ENCODE measurements around the gene GABRB1.

DNA sequence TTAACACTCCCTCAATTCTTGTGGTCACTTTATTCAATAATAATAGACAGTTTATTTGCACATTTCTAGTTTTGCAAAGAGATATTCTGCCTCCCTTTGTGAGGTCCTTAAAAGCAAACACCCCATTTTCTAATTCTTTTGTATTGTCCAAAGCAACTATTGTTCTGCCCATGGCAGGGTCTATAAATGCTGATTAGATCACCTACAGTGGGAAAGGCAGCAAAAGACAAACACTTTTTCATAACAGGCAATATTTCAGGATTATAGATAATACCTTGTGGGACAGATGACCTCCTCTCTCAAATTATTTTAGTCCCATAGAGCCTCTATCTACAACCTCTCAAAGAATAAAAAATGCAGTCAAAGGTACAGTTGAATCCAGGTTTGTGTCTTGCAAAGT is 403.6 kb downstream of the GABRB1 start:
- no peak for TF ChIP-seq ZNF24 (tag by site-specific recombination; IDR thresholded peaks at IDR 0.05)
- TF ChIP-seq, protein P1, sequence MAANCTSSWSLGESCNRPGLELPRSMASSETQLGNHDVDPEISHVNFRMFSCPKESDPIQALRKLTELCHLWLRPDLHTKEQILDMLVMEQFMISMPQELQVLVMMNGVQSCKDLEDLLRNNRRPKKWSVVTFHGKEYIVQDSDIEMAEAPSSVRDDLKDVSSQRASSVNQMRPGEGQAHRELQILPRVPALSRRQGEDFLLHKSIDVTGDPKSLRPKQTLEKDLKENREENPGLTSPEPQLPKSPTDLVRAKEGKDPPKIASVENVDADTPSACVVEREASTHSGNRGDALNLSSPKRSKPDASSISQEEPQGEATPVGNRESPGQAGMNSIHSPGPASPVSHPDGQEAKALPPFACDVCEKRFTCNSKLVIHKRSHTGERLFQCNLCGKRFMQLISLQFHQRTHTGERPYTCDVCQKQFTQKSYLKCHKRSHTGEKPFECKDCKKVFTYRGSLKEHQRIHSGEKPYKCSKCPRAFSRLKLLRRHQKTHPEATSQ (tag by site-specific recombination; IDR thresholded peaks at IDR 0.05) = no peak
- no peak for TF ChIP-seq YY1 (tag by site-specific recombination; IDR thresholded peaks at IDR 0.05)
- no peak for TF ChIP-seq PRDM1 (tag by site-specific recombination; IDR thresholded peaks at IDR 0.05)
- TF ChIP-seq, protein P2, sequence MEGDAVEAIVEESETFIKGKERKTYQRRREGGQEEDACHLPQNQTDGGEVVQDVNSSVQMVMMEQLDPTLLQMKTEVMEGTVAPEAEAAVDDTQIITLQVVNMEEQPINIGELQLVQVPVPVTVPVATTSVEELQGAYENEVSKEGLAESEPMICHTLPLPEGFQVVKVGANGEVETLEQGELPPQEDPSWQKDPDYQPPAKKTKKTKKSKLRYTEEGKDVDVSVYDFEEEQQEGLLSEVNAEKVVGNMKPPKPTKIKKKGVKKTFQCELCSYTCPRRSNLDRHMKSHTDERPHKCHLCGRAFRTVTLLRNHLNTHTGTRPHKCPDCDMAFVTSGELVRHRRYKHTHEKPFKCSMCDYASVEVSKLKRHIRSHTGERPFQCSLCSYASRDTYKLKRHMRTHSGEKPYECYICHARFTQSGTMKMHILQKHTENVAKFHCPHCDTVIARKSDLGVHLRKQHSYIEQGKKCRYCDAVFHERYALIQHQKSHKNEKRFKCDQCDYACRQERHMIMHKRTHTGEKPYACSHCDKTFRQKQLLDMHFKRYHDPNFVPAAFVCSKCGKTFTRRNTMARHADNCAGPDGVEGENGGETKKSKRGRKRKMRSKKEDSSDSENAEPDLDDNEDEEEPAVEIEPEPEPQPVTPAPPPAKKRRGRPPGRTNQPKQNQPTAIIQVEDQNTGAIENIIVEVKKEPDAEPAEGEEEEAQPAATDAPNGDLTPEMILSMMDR (tag by site-specific recombination; IDR thresholded peaks at IDR 0.05) = no peak
- no peak for TF ChIP-seq ZNF768 (tag by site-specific recombination; IDR thresholded peaks at IDR 0.05)
- TF ChIP-seq ZBTB48 (tag by site-specific recombination; IDR thresholded peaks at IDR 0.05) = no peak
- TF ChIP-seq, protein P3, sequence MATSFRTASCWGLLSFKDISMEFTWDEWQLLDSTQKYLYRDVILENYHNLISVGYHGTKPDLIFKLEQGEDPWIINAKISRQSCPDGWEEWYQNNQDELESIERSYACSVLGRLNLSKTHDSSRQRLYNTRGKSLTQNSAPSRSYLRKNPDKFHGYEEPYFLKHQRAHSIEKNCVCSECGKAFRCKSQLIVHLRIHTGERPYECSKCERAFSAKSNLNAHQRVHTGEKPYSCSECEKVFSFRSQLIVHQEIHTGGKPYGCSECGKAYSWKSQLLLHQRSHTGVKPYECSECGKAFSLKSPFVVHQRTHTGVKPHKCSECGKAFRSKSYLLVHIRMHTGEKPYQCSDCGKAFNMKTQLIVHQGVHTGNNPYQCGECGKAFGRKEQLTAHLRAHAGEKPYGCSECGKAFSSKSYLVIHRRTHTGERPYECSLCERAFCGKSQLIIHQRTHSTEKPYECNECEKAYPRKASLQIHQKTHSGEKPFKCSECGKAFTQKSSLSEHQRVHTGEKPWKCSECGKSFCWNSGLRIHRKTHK (tag by site-specific recombination; IDR thresholded peaks at IDR 0.05) = no peak
- TF ChIP-seq GLI4 (tag by site-specific recombination; IDR thresholded peaks at IDR 0.05) = no peak
- no peak for TF ChIP-seq ZNF558 (tag by site-specific recombination; IDR thresholded peaks at IDR 0.05)
- TF ChIP-seq ZNF274 (IDR thresholded peaks at IDR 0.05; ENCODE audit: low read length) = no peak
- no peak for TF ChIP-seq ZNF274 (tag by site-specific recombination; IDR thresholded peaks at IDR 0.05; ENCODE audit: borderline replicate concordance)
- no peak for TF ChIP-seq ZNF394 (tag by site-specific recombination; IDR thresholded peaks at IDR 0.05; ENCODE audit: borderline replicate concordance)
- no peak for TF ChIP-seq ZNF292 (tag by site-specific recombination; IDR thresholded peaks at IDR 0.05; ENCODE audit: borderline replicate concordance, low read depth)
- TF ChIP-seq, protein P4, sequence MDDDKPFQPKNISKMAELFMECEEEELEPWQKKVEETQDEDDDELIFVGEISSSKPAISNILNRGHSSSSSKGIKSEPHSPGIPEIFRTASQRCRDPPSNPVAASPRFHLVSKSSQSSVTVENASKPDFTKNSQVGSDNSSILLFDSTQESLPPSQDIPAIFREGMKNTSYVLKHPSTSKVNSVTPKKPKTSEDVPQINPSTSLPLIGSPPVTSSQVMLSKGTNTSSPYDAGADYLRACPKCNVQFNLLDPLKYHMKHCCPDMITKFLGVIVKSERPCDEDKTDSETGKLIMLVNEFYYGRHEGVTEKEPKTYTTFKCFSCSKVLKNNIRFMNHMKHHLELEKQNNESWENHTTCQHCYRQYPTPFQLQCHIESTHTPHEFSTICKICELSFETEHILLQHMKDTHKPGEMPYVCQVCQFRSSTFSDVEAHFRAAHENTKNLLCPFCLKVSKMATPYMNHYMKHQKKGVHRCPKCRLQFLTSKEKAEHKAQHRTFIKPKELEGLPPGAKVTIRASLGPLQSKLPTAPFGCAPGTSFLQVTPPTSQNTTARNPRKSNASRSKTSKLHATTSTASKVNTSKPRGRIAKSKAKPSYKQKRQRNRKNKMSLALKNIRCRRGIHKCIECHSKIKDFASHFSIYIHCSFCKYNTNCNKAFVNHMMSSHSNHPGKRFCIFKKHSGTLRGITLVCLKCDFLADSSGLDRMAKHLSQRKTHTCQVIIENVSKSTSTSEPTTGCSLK (tag by site-specific recombination; IDR thresholded peaks at IDR 0.05) = no peak
